Effector memory CD8-positive, alpha-beta T cell (primary cell): Measurements from ENCODE around the gene GPR12.
A peak's percentile ranks its signal among the peaks of the same experiment; 100 is the strongest.

Experiments used
- ATAC-seq: fragments of 150-1000 bp; cut with Tn5 transposase; replicated peaks from 2 replicates; pipeline ENCODE4 v1.10.0; 2021; ENCODE audit warnings: mild to moderate bottlenecking, moderate library complexity
- DNase-seq, 3 experiments: peaks; one replicate each; pipeline ENCODE4 v3.0.0; 2021
- H3K27ac Mint-ChIP-seq, 2 donors: one replicate each; pipeline ENCODE4 v1.8.0; 2022; ENCODE audit warnings: mild to moderate bottlenecking in 2 of 2, mixed read lengths in 2 of 2, moderate library complexity in 2 of 2
- H3K27me3 Mint-ChIP-seq, 2 donors: one replicate each; pipeline ENCODE4 v1.8.0; 2022; ENCODE audit warnings: mixed read lengths in 2 of 2
- H3K36me3 Mint-ChIP-seq: one replicate; pipeline ENCODE4 v1.8.0; 2022; ENCODE audit warnings: mild to moderate bottlenecking, moderate library complexity, mixed read lengths; ENCODE audit not compliant: insufficient read depth
- H3K4me1 Mint-ChIP-seq, 2 donors: one replicate each; pipeline ENCODE4 v1.8.0; 2022; ENCODE audit warnings: low read depth in 2 of 2, mixed read lengths in 2 of 2
- H3K4me3 Mint-ChIP-seq, 2 donors: one replicate each; pipeline ENCODE4 v1.8.0; 2022; ENCODE audit warnings: mild to moderate bottlenecking in 2 of 2, mixed read lengths in 2 of 2, moderate library complexity in 2 of 2
- H3K9me3 Mint-ChIP-seq, 2 donors: one replicate each; pipeline ENCODE4 v1.8.0; 2022; ENCODE audit warnings: mixed read lengths in 2 of 2

Gene GPR12

GRCh38 chr13:26707122-26708006 is 53.2 kb downstream of the GPR12 start:
- no peak overlapping the region for H3K27ac Mint-ChIP-seq
- H3K27me3 Mint-ChIP-seq, result peaks cover 8 to 14% of the 10 kb centered on the region in 2 donors
- H3K36me3 Mint-ChIP-seq, result no peaks in the 10 kb centered on the region
- ATAC-seq (peak; percentile 83), DNase-seq (peak; percentile 45 to 52 (median 50))
- peaks cover 0 to 1% of the 10 kb centered on the region in 2 donors for H3K4me1 Mint-ChIP-seq
- no peaks in the 10 kb centered on the region for H3K9me3 Mint-ChIP-seq
- H3K4me3 Mint-ChIP-seq, result no peak overlapping the region

- peaks cover 0 to 1% of the 10 kb centered on the region in 2 donors for H3K4me1 Mint-ChIP-seq
- no peak overlapping the region for H3K27ac Mint-ChIP-seq
- DNase-seq, result no peak
- no peak overlapping the region for H3K4me3 Mint-ChIP-seq
- H3K27me3 Mint-ChIP-seq, result peaks cover 9 to 14% of the 10 kb centered on the region in 2 donors
- ATAC-seq, result no peak
- no peaks in the 10 kb centered on the region for H3K36me3 Mint-ChIP-seq
- no peaks in the 10 kb centered on the region for H3K9me3 Mint-ChIP-seq
These were observed 54.2 kb downstream of the GPR12 start for GRCh38 chr13:26706381-26706780.

GRCh38 chr13:26705536-26705935 is 55.0 kb downstream of the GPR12 start:
- no peak for DNase-seq
- no peak for ATAC-seq
- Mint-ChIP-seq H3K4me3 (no peak overlapping the region), H3K27ac (no peak overlapping the region), H3K4me1 (peaks cover 0 to 1% of the 10 kb centered on the region in 2 donors), H3K27me3 (peaks cover 13 to 14% of the 10 kb centered on the region in 2 donors), H3K9me3 (no peaks in the 10 kb centered on the region), H3K36me3 (no peaks in the 10 kb centered on the region)
